Transverse colon (tissue), 4 donors: ENCODE measurements around the gene NOMO2. TPM values are rescaled to one million over a fixed set of nuclear protein-coding genes. Genes with fewer than 3 reads are reported as not detected.
"Not testable (repeated sequence)": the region's sequence is repeated elsewhere in the genome, so short reads cannot be mapped to it uniquely, and the experiment has no call there.

Experiments used
- DNase-seq: peaks from one replicate; pipeline ENCODE4 v3.0.0-alpha.2; 2019
- H3K27ac ChIP-seq, 4 donors: fragments of 200-600 bp; sonication (generic); 2 replicates each; pipeline ENCODE4 v1.5.1; 2016 to 2018; ENCODE audit warnings: inconsistent platforms in 4 of 4
- H3K27me3 ChIP-seq: fragments of 200-600 bp; sonication (generic); 2 replicates; pipeline ENCODE4 v1.5.1; 2017; ENCODE audit warnings: inconsistent platforms
- H3K36me3 ChIP-seq, 4 donors: fragments of 200-600 bp; sonication (generic); 2 replicates each; pipeline ENCODE4 v1.5.1; 2017 to 2019; ENCODE audit warnings: inconsistent platforms in 4 of 4
- H3K4me1 ChIP-seq, 4 donors: fragments of 200-600 bp; sonication (generic); 2 replicates each; pipeline ENCODE4 v1.5.1; 2017 to 2020; ENCODE audit warnings: inconsistent platforms in 4 of 4
- H3K4me3 ChIP-seq, 4 donors: fragments of 200-600 bp; sonication (generic); 1 replicate in 1 of 4; 2 replicates in 3 of 4; pipeline versions ENCODE4 v1.5.1 to v1.6.1; 2017 to 2019; ENCODE audit warnings: inconsistent platforms in 4 of 4
- H3K9me3 ChIP-seq, 2 donors: fragments of 200-600 bp; sonication (generic); 2 replicates each; pipeline ENCODE4 v1.5.1; 2017 to 2019; ENCODE audit warnings: inconsistent platforms in 2 of 2
- WGBS, 2 donors: methylation state at CpG; one replicate each; pipeline ENCODE4 v1.1.5; 2018; ENCODE audit warnings: low coverage in 1 of 2; 5-methylcytosine and 5-hydroxymethylcytosine counted together
- in situ Hi-C, 4 donors: fragments of 200-750 bp; cut with MboI; loops; one replicate each; pipeline versions ENCODE4 v1.15.0 to v1.15.1; 2017; ENCODE audit warnings: low sequenced_read_pairs in 3 of 4, low pct_ligation_motif_present in 1 of 4, low pct_unique_long_range_greater_than_20kb in 1 of 4
- intact Hi-C: fragments of 100-400 bp; cut with DNase I; formaldehyde crosslinking; loops from one replicate; pipeline ENCODE4 v1.15.1; 2023; ENCODE audit warnings: low total_unique reads
- total RNA-seq, 4 donors: library from RNA; depleted of rRNA; stranded (reverse); fragments of >200 nt; gene quantifications; one replicate each; pipeline ENCODE4 v1.1.0, GENCODE V29; 2016
- TF ChIP-seq, protein P1 (sequence below), 5 experiments: fragments of 200-600 bp in 3 of 5; fragments of 450-650 bp in 2 of 5; sonication (generic) in 3 of 5; IDR thresholded peaks; 1 replicate in 2 of 5; 2 replicates in 3 of 5; pipeline ENCODE4 v1.5.1; 2016 to 2017; ENCODE audit warnings: antibody characterized with exemption in 5 of 5, inconsistent platforms in 3 of 5, mild to moderate bottlenecking in 2 of 5, moderate library complexity in 1 of 5

The NOMO2 gene
- total RNA-seq, 4 donors from 2014 or later: 18.7 to 90.3 (median 74.1) TPM

GRCh38 chr16:18593904-18594303 is 32.0 kb upstream of the NOMO2 start:
- 83 to 100% methylated on average over 1 to 5 of the region's 5 CpGs for WGBS, 2 donors

DNA sequence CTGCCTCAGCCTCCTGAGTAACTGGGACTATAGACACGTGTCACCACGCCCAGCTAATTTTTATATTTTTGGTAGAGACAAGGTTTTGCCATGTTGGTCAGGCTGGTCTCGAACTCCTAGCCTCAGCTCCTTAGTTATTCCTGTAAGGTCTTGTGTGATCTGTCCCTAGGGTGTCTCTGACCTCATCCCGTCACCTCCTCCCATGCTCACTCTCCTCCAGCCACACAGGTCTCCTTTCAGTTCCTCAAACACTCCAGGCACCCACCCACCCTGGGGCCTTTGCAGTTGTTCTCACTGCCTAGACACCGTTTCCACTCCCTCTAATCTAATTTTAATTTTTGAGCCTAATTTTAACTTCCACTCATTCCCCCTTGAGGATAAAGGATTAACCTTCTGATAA is 31.1 kb upstream of the NOMO2 start:
- H3K27ac ChIP-seq, H3K9me3 ChIP-seq, H3K36me3 ChIP-seq, intact Hi-C loops, in situ Hi-C loops, DNase-seq, H3K4me1 ChIP-seq, H3K27me3 ChIP-seq, H3K4me3 ChIP-seq: not testable (repeated sequence)
- WGBS, 2 donors: 73 to 83% methylated on average over 2 to 5 of the region's 5 CpGs

More at GRCh38 chr16:18593904-18594303, 32.0 kb upstream of the NOMO2 start:
- H3K4me1 ChIP-seq, H3K27ac ChIP-seq, H3K36me3 ChIP-seq, DNase-seq, H3K9me3 ChIP-seq, intact Hi-C loops, in situ Hi-C loops, H3K4me3 ChIP-seq, H3K27me3 ChIP-seq: not testable (repeated sequence)

DNA sequence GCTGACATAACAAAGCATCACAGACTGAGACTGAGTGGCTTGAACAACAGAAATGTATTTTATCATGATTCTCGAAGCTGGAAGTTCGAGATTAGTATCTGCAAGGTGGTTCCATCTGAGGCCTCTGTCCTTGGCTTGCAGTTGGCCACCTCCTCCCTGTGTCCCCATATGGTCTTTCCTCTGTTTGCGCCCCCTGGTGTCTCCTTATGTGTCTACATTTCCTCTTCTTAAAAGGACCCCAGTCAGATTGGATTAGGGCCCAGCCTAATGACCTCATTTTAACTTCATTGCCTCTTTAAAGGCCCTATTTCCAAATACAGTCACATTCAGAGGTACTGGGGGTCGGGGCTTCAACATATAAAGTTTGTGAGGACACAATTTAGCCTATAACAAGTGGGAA is 30.0 kb upstream of the NOMO2 start:
- H3K9me3 ChIP-seq, H3K4me1 ChIP-seq, H3K36me3 ChIP-seq, in situ Hi-C loops, intact Hi-C loops, H3K27ac ChIP-seq, H3K4me3 ChIP-seq, H3K27me3 ChIP-seq: not testable (repeated sequence)
- peak; percentile 33 for DNase-seq
- TF ChIP-seq, protein P1, sequence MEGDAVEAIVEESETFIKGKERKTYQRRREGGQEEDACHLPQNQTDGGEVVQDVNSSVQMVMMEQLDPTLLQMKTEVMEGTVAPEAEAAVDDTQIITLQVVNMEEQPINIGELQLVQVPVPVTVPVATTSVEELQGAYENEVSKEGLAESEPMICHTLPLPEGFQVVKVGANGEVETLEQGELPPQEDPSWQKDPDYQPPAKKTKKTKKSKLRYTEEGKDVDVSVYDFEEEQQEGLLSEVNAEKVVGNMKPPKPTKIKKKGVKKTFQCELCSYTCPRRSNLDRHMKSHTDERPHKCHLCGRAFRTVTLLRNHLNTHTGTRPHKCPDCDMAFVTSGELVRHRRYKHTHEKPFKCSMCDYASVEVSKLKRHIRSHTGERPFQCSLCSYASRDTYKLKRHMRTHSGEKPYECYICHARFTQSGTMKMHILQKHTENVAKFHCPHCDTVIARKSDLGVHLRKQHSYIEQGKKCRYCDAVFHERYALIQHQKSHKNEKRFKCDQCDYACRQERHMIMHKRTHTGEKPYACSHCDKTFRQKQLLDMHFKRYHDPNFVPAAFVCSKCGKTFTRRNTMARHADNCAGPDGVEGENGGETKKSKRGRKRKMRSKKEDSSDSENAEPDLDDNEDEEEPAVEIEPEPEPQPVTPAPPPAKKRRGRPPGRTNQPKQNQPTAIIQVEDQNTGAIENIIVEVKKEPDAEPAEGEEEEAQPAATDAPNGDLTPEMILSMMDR (IDR thresholded peaks at IDR 0.05): peak in 1 of 5 experiments; percentile 12
- WGBS, 2 donors: 67 to 70% methylated on average over 1 to 4 of the region's 4 CpGs

DNA sequence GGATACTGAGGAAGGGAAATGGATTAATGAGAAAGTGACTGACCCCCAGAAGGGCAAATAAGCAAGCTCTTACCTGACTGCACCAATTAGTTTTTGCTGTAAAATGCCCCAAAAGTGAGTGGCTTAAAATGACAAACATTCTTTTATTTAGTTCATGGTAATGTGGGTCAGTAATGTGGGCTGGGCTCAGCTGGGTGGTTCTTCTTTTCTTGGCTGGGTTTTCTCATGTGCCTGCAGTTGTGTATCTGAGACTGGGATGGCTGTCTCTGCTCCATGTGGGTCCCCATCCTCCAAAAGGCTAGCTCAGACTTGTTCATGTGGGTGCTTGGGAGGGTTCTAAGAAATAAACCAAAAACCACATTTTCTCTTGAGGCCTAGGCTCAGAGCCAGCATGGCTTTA is 29.5 kb upstream of the NOMO2 start:
- H3K9me3 ChIP-seq, H3K27me3 ChIP-seq, H3K4me3 ChIP-seq, in situ Hi-C loops, H3K27ac ChIP-seq, intact Hi-C loops, H3K36me3 ChIP-seq, H3K4me1 ChIP-seq, DNase-seq: not testable (repeated sequence)

DNA sequence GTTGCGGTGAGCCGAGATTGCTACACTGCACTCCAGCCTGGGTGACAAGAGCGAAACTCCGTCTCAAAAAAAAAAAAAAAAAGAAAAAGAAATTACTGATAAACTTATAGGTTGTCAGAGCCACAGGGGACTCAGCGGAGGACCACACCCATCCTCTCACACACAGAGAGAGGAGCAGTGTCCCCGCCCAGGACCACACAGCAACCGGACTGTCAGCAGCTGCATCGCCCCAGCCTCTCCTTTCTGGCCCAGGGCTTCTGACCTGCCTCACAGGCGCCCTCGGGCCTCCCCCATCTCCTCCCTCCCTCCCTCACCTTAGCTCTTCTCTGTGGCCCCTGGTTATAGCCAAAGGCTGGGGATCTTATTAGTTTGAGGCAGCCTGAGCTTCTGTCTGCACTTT is 27.9 kb upstream of the NOMO2 start:
- H3K4me1 ChIP-seq, H3K27ac ChIP-seq, in situ Hi-C loops, H3K36me3 ChIP-seq, H3K9me3 ChIP-seq, H3K4me3 ChIP-seq, DNase-seq, intact Hi-C loops, H3K27me3 ChIP-seq: not testable (repeated sequence)
- 69% methylated on average over 10 of the region's 10 CpGs; no CpG with 5 or more reads in 1 of the 2 donors for WGBS, 2 donors

GRCh38 chr16:18586560-18587540 is 25.0 kb upstream of the NOMO2 start:
- H3K9me3 ChIP-seq, H3K4me3 ChIP-seq, H3K4me1 ChIP-seq, H3K36me3 ChIP-seq, DNase-seq, H3K27me3 ChIP-seq, intact Hi-C loops, in situ Hi-C loops, H3K27ac ChIP-seq: not testable (repeated sequence)
- WGBS, 2 donors: 80% methylated on average over 4 of the region's 5 CpGs; no CpG with 5 or more reads in 1 of the 2 donors

DNA sequence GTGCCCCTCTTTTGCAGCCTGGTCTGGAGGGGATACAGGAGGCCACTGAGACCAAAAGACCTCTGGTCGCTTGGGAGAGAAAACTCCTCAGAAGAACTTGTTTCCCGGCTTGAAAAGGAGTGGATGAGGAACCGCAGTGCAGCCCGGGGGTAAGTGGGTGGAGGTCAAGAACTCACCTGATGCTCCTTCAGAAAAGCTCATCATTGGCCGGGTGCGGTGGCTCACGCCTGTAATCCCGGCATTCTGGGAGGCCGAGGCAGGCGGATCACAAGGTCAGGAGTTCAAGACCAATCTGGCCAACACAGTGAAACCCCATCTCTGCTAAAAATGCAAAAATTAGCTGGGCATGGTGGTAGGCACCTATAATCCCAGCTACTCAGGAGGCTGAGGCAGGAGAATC is 23.9 kb upstream of the NOMO2 start:
- intact Hi-C loops, H3K4me1 ChIP-seq, DNase-seq, H3K36me3 ChIP-seq, H3K27me3 ChIP-seq, H3K9me3 ChIP-seq, H3K4me3 ChIP-seq, in situ Hi-C loops, H3K27ac ChIP-seq: not testable (repeated sequence)
- 93% methylated on average over 8 of the region's 10 CpGs; no CpG with 5 or more reads in 1 of the 2 donors for WGBS, 2 donors
